HG03045 (cell line): ENCODE data around the gene ABCC9.

Experiments used
- ATAC-seq: cut with Tn5 transposase; IDR thresholded peaks from one replicate; pipeline ENCODE4 v1.9.1; 2021; ENCODE audit warnings: mild to moderate bottlenecking, moderate library complexity; ENCODE audit not compliant: unreplicated experiment

ABCC9 gene

DNA sequence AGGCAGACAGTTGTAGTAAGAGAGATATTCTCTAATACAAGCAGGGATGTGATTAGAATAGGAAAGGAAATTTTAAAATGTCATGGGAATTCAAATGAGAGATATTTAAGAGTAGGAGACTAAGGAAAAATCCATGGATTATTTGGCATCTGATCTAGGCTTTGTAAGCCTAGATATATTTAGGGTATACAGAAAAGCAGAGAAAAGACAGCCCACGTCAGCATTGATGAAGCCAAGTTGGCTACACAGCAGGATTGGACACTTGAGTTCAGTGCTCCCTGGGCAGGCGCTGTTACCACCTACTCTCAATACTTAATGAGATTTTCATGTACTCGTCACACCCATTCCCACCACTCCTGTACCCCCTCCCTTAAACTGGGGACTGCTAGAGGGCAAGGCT, 165.1 kb downstream of the ABCC9 start:
- ATAC-seq: no peak

- no peak for ATAC-seq
Observed at GRCh38 chr12:21775133-21775820, 165.9 kb downstream of the ABCC9 start.

- ATAC-seq: no peak
Observed at GRCh38 chr12:21774358-21775132, 166.7 kb downstream of the ABCC9 start, which contains the start of gene KCNJ8. TSS of gene KCNJ8 (minus strand) at chr12:21774706. CDS start at chr12:21773616, 1,090 bp downstream.

- no peak for ATAC-seq
Observed at GRCh38 chr12:21773806-21774205, 167.4 kb downstream of the ABCC9 start.

GRCh38 chr12:21773263-21773741, 167.9 kb downstream of the ABCC9 start:
- ATAC-seq: no peak

DNA sequence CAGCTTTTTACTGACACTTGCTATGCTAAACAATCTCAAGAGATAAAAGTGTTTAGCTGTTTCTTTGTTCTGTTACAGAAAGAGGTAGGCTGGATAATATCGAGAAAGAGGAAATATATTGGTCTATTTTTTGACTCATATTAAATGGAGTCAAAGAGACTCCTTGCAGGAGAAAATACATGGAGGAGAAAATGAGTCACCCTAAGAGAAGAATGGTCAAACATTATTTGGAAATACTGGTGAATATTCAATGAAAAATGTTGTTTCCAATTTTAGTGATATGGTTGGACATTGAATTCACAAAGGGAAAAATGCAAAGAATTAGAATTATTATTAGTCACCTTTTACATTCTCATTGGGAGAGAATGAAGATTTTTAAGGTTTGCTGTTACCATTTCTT, 169.9 kb downstream of the ABCC9 start:
- no peak for ATAC-seq

- ATAC-seq: no peak
Observed at GRCh38 chr12:21769307-21769706, 171.9 kb downstream of the ABCC9 start.

DNA sequence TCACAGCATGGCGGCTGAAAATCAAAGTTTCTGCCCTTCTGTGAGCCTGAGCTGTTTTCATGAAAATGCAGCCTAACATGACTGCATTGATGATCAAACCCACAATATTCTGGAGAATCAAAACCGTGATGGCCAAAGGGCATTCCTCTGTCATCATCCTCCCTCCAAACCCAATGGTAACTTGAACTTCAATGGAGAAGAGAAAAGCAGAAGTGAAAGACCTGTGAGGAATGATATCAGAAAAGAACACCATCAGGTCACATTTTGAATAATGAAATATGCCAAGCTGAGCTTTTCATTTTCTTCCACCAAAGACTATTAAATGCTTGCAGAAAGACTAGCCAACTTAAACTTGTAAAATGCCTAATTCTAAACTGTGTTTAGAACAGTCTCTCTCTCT, 174.8 kb downstream of the ABCC9 start:
- ATAC-seq: no peak

DNA sequence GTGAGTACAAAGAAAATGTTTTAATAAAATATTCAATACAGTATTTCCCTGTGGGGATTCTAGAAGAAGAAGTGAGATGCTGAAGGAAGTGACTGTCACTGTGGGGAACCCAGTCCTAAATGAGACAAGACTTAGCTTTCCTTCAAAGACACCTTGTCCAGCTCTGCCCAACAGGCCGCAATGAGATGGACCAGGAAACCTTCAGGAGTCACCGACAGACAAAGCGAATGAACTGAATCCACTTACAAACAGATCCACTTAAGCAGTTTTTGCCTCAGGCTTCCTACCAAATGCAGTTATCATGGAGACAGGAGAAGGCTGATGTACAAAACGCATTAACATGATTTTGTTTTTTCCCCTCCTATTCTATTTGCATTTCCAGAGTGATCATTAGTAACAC, 176.3 kb downstream of the ABCC9 start:
- no peak for ATAC-seq

GRCh38 chr12:21764065-21764464, 177.2 kb downstream of the ABCC9 start:
- no peak for ATAC-seq

DNA sequence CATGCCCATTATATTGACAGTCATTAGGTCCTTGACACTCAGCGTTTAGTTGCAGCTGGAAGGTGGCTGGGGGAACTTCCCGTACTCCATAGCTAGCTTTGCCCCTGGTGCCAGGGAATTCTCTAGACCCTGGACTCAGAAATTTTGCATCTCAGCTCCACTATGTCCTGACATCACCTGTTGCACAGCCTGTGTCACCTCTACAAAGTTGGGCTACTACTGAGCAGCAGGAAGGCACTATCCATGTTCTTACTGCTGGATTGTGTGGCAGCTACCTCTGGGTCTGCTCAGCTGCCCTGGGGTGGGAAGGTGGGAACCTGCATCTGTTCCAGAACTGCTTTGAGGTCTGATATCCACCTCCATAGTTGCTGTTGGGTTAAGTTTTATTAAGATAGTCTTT, 177.7 kb downstream of the ABCC9 start:
- ATAC-seq: no peak

- ATAC-seq: no peak
Observed at GRCh38 chr12:21759737-21760136, 181.5 kb downstream of the ABCC9 start.

DNA sequence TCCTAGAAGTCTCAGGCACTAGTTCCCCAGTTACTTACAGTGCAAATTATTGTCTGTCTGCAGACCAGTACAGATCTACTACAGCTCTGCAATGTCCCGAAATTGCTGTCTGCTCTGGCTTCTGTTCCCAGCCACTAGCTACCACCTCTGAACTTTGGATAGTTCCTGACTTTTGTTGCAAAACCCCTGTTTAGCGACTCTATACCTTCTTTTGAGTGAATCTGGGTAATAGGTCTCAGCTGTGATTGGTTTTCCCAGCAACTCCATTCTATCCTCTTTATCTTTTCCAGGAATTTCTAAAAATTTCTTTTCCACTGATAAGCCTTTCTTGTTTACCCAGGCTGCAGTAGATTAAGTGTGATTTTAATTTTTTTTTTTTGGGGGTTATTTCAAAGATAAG, 183.5 kb downstream of the ABCC9 start:
- no peak for ATAC-seq

GRCh38 chr12:21756699-21757098, 184.5 kb downstream of the ABCC9 start:
- ATAC-seq: no peak

DNA sequence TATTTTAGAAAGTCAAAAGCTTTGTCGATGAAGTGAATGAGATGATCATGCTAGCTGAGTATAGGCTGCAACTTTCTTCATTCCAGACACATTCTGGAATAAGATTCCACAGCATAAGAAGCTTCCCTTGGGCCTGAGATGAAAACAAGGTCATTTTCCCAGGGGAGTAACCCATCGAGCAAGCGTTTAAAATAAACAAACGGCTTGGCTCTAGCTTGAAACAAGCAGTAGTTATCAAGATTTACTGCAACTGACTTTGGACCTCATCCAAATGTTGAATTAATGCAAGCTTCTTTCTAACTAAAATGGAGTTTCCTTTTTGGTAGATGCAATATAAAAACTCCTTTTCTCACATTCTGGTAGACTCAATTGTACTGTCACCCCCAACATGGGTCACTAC, 189.7 kb downstream of the ABCC9 start:
- no peak for ATAC-seq
